ENCODE results near the gene ADGRV1. TPM values are rescaled to one million over a fixed set of nuclear protein-coding genes. Genes with fewer than 3 reads are reported as not detected.
A peak's percentile ranks its signal among the peaks of the same experiment; 100 is the strongest.

Gene ADGRV1
- total RNA-seq, 2 experiments from 2014 or later = 0.26 TPM; not detected in 1

GRCh38 chr5:91176288-91177016, 617.9 kb downstream of the ADGRV1 start:
- Mint-ChIP-seq H3K4me3 (no peak overlapping the region), H3K36me3 (ENCODE audit: low read depth) (no peaks in the 10 kb centered on the region), H3K9me3 (ENCODE audit: insufficient read depth) (no peaks in the 10 kb centered on the region), H3K4me1 (ENCODE audit: low read depth) (no peaks in the 10 kb centered on the region), H3K27me3 (ENCODE audit: low read depth) (no peaks in the 10 kb centered on the region), H3K27ac (no peak overlapping the region)
- POLR2A ChIA-PET = no interaction called here
- CTCF ChIA-PET = interaction anchor here (1.1 kb wide), 1 partner anchor 209 kb away, joined by 5 read pairs; no protein-coding TSS in a partner anchor
- DNase-seq (no peak), ATAC-seq (no peak)

DNA sequence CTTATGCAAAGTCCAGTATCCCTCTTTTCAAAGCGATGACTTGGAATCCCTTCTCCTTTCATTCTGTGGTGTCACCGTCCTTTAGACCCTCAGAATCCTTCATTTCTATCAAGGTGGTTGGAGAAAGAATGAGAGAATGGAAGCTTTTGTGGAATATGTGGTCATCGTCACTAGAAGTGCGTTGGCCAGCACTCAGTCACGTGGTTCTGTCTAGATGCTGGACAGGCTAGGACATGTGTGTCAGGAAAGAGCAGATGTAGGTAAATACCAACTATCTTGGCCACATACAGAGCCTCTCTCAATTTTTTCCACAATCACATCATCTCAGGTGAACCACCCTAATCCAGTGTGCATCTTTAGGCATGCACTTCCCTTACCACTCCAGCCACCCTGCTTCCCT, 618.5 kb downstream of the ADGRV1 start:
- ChIA-PET CTCF (interaction anchor here (1.1 kb wide), 1 partner anchor 208 kb away, joined by 5 read pairs; no protein-coding TSS in a partner anchor), POLR2A (no interaction called here)
- H3K4me1 Mint-ChIP-seq (ENCODE audit: low read depth) = peaks cover 2% of the 10 kb centered on the region
- no peak for ATAC-seq
- no peak overlapping the region for H3K27ac Mint-ChIP-seq
- no peak overlapping the region for H3K4me3 Mint-ChIP-seq
- H3K27me3 Mint-ChIP-seq (ENCODE audit: low read depth) = no peaks in the 10 kb centered on the region
- H3K36me3 Mint-ChIP-seq (ENCODE audit: low read depth) = no peaks in the 10 kb centered on the region
- no peak for DNase-seq
- no peaks in the 10 kb centered on the region for H3K9me3 Mint-ChIP-seq (ENCODE audit: insufficient read depth)

- no peak for ATAC-seq
- ChIA-PET POLR2A (interaction anchor here (1.2 kb wide), 1 partner anchor 206 kb away, joined by 3 read pairs; the partner anchor contains the start of gene ARRDC3), CTCF (interaction anchor here (1.1 kb wide), 1 partner anchor 207 kb away, joined by 5 read pairs; no protein-coding TSS in a partner anchor)
- no peak for DNase-seq
- Mint-ChIP-seq H3K36me3 (ENCODE audit: low read depth) (no peaks in the 10 kb centered on the region), H3K27me3 (ENCODE audit: low read depth) (no peaks in the 10 kb centered on the region), H3K9me3 (ENCODE audit: insufficient read depth) (no peaks in the 10 kb centered on the region), H3K4me1 (ENCODE audit: low read depth) (peaks cover 7% of the 10 kb centered on the region), H3K27ac (no peak overlapping the region), H3K4me3 (no peak overlapping the region)
Observed at GRCh38 chr5:91177639-91178038, 619.0 kb downstream of the ADGRV1 start.

DNA sequence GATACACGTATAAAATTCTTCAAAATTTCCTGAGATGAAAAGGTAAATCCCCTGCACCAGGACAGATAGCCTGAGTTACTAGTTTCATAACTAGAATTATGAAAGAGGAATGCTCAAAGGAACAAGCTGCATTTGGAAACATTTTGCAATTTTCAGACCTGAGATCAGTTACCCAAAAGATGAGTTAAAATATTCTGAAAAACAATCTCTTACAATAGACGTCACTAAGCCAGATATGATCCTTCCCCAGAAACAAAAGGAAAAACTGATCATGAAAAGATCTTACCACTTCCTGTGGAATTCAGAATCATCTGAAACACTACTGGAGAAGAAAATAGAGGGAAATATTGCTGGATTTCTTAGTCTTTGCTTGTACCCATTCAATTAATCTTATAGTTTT, 619.9 kb downstream of the ADGRV1 start:
- peaks cover 15% of the 10 kb centered on the region for H3K4me1 Mint-ChIP-seq (ENCODE audit: low read depth)
- no peak for ATAC-seq

DNA sequence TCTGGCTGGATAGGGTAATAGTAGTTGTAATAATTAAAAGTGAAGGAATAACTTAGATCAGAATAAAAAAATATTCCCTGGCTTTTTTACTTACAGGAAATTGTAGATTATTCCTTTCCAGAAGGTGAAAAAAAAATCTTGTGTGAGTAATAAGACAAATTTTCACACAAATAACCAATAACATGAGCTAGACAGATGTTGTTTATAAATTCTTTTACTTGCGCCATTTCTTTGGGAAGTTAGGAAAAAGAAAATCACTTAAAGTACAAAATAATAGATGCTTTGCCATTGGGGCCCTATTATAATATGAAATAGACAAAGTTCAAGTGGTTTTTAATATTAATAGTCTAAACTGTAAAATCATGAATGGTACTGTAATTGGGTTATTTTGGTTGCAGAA, 620.4 kb downstream of the ADGRV1 start:
- Mint-ChIP-seq H3K4me3 (no peak overlapping the region), H3K36me3 (ENCODE audit: low read depth) (peaks cover 2% of the 10 kb centered on the region), H3K27ac (no peak overlapping the region), H3K9me3 (ENCODE audit: insufficient read depth) (no peaks in the 10 kb centered on the region), H3K27me3 (ENCODE audit: low read depth) (no peaks in the 10 kb centered on the region), H3K4me1 (ENCODE audit: low read depth) (peaks cover 20% of the 10 kb centered on the region)
- POLR2A ChIA-PET = interaction anchor here (1.2 kb wide), 1 partner anchor 204 kb away, joined by 3 read pairs; the partner anchor contains the start of gene ARRDC3
- ATAC-seq = no peak
- CTCF ChIA-PET = no interaction called here
- DNase-seq = no peak

More for the DNA sequence above, 619.9 kb downstream of the ADGRV1 start:
- DNase-seq = no peak
- Mint-ChIP-seq H3K27ac (no peak overlapping the region), H3K4me3 (no peak overlapping the region), H3K9me3 (ENCODE audit: insufficient read depth) (no peaks in the 10 kb centered on the region), H3K36me3 (ENCODE audit: low read depth) (no peaks in the 10 kb centered on the region), H3K27me3 (ENCODE audit: low read depth) (no peaks in the 10 kb centered on the region)
- CTCF ChIA-PET = no interaction called here
- POLR2A ChIA-PET = interaction anchor here (1.2 kb wide), 1 partner anchor 205 kb away, joined by 3 read pairs; the partner anchor contains the start of gene ARRDC3

DNA sequence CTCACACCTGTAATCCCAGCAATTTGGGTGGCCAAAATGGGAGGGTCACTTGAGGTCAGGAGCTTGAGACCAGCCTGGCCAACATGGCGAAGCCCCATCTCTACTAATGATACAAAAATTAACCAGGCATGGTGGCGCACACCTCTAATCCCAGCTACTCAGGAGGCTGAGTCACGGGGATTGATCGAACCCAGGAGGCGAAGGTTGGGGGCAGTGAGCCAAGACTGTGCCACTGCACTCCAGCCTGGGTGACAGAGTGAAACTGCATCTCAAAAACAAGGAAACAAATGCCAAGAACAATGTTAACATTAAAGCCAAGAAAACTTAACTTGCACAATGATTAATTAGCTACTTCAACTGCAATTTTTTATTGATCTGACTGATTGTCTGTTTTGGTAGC, 621.9 kb downstream of the ADGRV1 start:
- ATAC-seq (no peak), DNase-seq (no peak)
- Mint-ChIP-seq H3K36me3 (ENCODE audit: low read depth) (peaks cover 2% of the 10 kb centered on the region), H3K4me1 (ENCODE audit: low read depth) (peaks cover 23% of the 10 kb centered on the region), H3K4me3 (no peak overlapping the region), H3K27me3 (ENCODE audit: low read depth) (peaks cover 2% of the 10 kb centered on the region), H3K9me3 (ENCODE audit: insufficient read depth) (no peaks in the 10 kb centered on the region), H3K27ac (no peak overlapping the region)
- ChIA-PET CTCF (interaction anchor here (0.7 kb wide), 1 partner anchor 204 kb away, joined by 3 read pairs; no protein-coding TSS in a partner anchor), POLR2A (no interaction called here)

DNA sequence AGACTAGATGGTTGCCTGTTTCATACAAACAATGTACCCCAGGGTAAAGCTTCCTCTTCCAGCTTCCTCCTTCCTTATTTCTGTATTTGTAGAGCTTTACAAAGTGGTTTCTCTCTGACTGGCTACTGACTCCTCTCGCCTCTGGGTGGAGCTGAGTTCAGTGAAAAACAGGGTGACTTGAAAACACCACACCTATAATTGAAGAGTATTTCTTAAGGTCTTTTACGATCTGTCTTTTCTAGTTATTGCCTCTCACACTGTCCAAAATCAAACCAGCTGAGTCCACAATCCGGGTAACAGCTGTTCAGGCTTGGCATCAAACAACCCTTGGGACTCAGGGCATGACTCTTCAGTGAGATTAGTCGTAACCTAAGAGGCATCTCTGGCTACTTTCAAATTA, 624.2 kb downstream of the ADGRV1 start:
- CTCF ChIA-PET = interaction anchor here (1.0 to 4.2 kb wide), 10 partner anchors 10 to 250 kb away, joined by 3 to 36 read pairs (median 6); partner anchors contain the start of gene ARRDC3
- Mint-ChIP-seq H3K9me3 (ENCODE audit: insufficient read depth) (no peaks in the 10 kb centered on the region), H3K27ac (peak overlapping the region; percentile 19), H3K4me1 (ENCODE audit: low read depth) (peaks cover 23% of the 10 kb centered on the region), H3K4me3 (no peak overlapping the region), H3K27me3 (ENCODE audit: low read depth) (peaks cover 10% of the 10 kb centered on the region), H3K36me3 (ENCODE audit: low read depth) (peaks cover 2% of the 10 kb centered on the region)
- POLR2A ChIA-PET = interaction anchor here (1.3 kb wide), 1 partner anchor 200 kb away, joined by 4 read pairs; the partner anchor contains the start of gene ARRDC3
- no peak for DNase-seq
- ATAC-seq = no peak

- ChIA-PET CTCF (interaction anchor here (1.3 to 4.2 kb wide), 7 partner anchors 9 to 236 kb away, joined by 3 to 36 read pairs (median 7); partner anchors contain the start of gene ARRDC3), POLR2A (no interaction called here)
- no peaks in the 10 kb centered on the region for H3K9me3 Mint-ChIP-seq (ENCODE audit: insufficient read depth)
- no peak overlapping the region for H3K4me3 Mint-ChIP-seq
- H3K36me3 Mint-ChIP-seq (ENCODE audit: low read depth) = peaks cover 2% of the 10 kb centered on the region
- no peak overlapping the region for H3K27ac Mint-ChIP-seq
- peaks cover 23% of the 10 kb centered on the region for H3K4me1 Mint-ChIP-seq (ENCODE audit: low read depth)
- peaks cover 11% of the 10 kb centered on the region for H3K27me3 Mint-ChIP-seq (ENCODE audit: low read depth)
- no peak for ATAC-seq
- DNase-seq = no peak
Observed at GRCh38 chr5:91183743-91184142, 625.1 kb downstream of the ADGRV1 start.

DNA sequence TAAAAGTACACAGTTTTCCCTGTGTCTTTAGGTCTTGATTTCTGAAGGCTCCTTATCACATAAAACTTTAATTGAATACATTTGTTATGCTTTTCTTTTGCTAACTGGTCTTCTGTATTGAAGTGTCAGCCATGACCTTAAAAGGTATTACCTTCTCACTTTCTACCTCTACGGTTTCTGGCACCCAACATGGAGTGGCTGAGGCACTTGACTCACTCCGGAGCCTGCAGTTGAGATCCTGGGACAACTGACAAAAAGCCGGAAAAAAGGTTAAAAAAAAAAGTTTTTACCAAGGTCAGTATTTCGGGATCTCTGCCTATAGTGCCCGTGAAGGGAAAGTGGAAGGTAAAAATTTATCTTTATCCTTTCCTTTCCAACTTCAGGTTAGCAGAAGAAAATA, 627.5 kb downstream of the ADGRV1 start:
- peaks cover 25% of the 10 kb centered on the region for H3K4me1 Mint-ChIP-seq (ENCODE audit: low read depth)
- H3K27me3 Mint-ChIP-seq (ENCODE audit: low read depth) = peaks cover 14% of the 10 kb centered on the region
- H3K27ac Mint-ChIP-seq = no peak overlapping the region
- peaks cover 2% of the 10 kb centered on the region for H3K36me3 Mint-ChIP-seq (ENCODE audit: low read depth)
- H3K4me3 Mint-ChIP-seq = no peak overlapping the region
- ChIA-PET CTCF (no interaction called here), POLR2A (no interaction called here)
- DNase-seq = no peak
- ATAC-seq = no peak
- H3K9me3 Mint-ChIP-seq (ENCODE audit: insufficient read depth) = no peaks in the 10 kb centered on the region

- ATAC-seq = no peak
- no peaks in the 10 kb centered on the region for H3K9me3 Mint-ChIP-seq (ENCODE audit: insufficient read depth)
- peaks cover 2% of the 10 kb centered on the region for H3K36me3 Mint-ChIP-seq (ENCODE audit: low read depth)
- H3K4me3 Mint-ChIP-seq = no peak overlapping the region
- DNase-seq = no peak
- POLR2A ChIA-PET = no interaction called here
- H3K4me1 Mint-ChIP-seq (ENCODE audit: low read depth) = peaks cover 23% of the 10 kb centered on the region
- H3K27me3 Mint-ChIP-seq (ENCODE audit: low read depth) = peaks cover 14% of the 10 kb centered on the region
- H3K27ac Mint-ChIP-seq = no peak overlapping the region
- CTCF ChIA-PET = no interaction called here
Observed at GRCh38 chr5:91187032-91187431, 628.4 kb downstream of the ADGRV1 start.

- Mint-ChIP-seq H3K36me3 (ENCODE audit: low read depth) (no peaks in the 10 kb centered on the region), H3K27ac (no peak overlapping the region), H3K27me3 (ENCODE audit: low read depth) (peaks cover 14% of the 10 kb centered on the region), H3K9me3 (ENCODE audit: insufficient read depth) (no peaks in the 10 kb centered on the region), H3K4me3 (no peak overlapping the region), H3K4me1 (ENCODE audit: low read depth) (peaks cover 7% of the 10 kb centered on the region)
- ATAC-seq = no peak
- no peak for DNase-seq
- CTCF ChIA-PET = interaction anchor here (0.6 to 1.0 kb wide), 3 partner anchors 14 to 230 kb away, joined by 3 read pairs; no protein-coding TSS in a partner anchor
- POLR2A ChIA-PET = interaction anchor here (1.0 kb wide), 1 partner anchor 194 kb away, joined by 3 read pairs; the partner anchor contains the start of gene ARRDC3
Observed at GRCh38 chr5:91188755-91189154, 630.2 kb downstream of the ADGRV1 start.

Measured in activated CD8-positive, alpha-beta T cell treated with anti-CD3 and anti-CD28 coated beads, Interleukin-2, amount 10 ng/mL, durations not matched to agents 7 days and 5 days (primary cell).